HL-60 (cell line): ENCODE results near the gene FAM229A.

Source experiments
- GABPA ChIP-seq: IDR thresholded peaks from 2 replicates; pipeline ENCODE4 v1.6.1; 2012; ENCODE audit warnings: low read depth
- POLR2AphosphoS5 ChIP-seq: IDR thresholded peaks from 2 replicates; pipeline ENCODE4 v1.6.1; 2012; ENCODE audit warnings: low read depth
- TF ChIP-seq, protein P1 (sequence below): IDR thresholded peaks from one replicate; pipeline ENCODE4 v1.5.1; 2011; ENCODE audit warnings: low read length, control low read depth, inconsistent platforms; ENCODE audit not compliant: insufficient read depth

DNA sequence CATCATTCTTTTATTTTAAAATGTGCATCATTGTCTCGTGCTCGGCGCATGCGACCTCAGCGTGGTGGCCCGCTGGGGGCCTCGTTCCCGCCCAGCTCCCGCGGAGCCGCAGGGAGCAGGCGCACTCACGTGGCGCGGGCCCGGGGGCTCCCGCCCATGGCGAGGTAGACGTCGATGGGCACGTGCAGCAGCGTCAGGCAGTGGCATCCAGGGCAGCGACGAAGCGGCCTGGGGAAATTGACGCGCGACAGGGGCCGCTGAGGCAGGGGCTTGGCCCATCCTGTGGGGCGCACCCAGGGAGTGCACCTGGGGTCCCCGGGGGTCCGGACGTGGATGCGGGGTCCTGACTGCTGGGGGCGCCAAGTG, 994 bp downstream of the FAM229A start:
- TF ChIP-seq, protein P1, sequence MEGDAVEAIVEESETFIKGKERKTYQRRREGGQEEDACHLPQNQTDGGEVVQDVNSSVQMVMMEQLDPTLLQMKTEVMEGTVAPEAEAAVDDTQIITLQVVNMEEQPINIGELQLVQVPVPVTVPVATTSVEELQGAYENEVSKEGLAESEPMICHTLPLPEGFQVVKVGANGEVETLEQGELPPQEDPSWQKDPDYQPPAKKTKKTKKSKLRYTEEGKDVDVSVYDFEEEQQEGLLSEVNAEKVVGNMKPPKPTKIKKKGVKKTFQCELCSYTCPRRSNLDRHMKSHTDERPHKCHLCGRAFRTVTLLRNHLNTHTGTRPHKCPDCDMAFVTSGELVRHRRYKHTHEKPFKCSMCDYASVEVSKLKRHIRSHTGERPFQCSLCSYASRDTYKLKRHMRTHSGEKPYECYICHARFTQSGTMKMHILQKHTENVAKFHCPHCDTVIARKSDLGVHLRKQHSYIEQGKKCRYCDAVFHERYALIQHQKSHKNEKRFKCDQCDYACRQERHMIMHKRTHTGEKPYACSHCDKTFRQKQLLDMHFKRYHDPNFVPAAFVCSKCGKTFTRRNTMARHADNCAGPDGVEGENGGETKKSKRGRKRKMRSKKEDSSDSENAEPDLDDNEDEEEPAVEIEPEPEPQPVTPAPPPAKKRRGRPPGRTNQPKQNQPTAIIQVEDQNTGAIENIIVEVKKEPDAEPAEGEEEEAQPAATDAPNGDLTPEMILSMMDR = no peak
- TF ChIP-seq POLR2AphosphoS5 = no peak
- no peak for TF ChIP-seq GABPA
